H1 (cell line): ENCODE results near the gene SPAG4. TPM values are rescaled to one million over a fixed set of nuclear protein-coding genes. Genes with fewer than 3 reads are reported as not detected.

Experiments
- CREB1 ChIP-seq: IDR thresholded peaks from 2 replicates; pipeline ENCODE4 v1.6.1; 2012; ENCODE audit warnings: inconsistent platforms
- HDAC2 ChIP-seq, 2 experiments: fragments of 300-600 bp in 1 of 2; sonication (generic) in 1 of 2; IDR thresholded peaks; 2 replicates each; pipeline ENCODE4 v1.6.1; 2011 to 2012; ENCODE audit warnings: low read depth in 2 of 2, low read length in 2 of 2, mild to moderate bottlenecking in 2 of 2, moderate library complexity in 2 of 2, borderline replicate concordance in 1 of 2, inconsistent platforms in 1 of 2
- polyA plus RNA-seq, 7 experiments: library from polyadenylated mRNA; depleted of rRNA in 3 of 7; stranded (reverse) in 5 of 7; unstranded in 2 of 7; fragments of >200 nt in 5 of 7; fragments of 200-250 nt in 2 of 7; gene quantifications; 1 replicate in 5 of 7; 2 replicates in 1 of 7; 4 replicates in 1 of 7; pipeline versions ENCODE4 v1.2.1 to v1.2.3, GENCODE V29; 2011 to 2013; ENCODE audit warnings: missing spikeins in 2 of 7, mixed read lengths in 2 of 7
- total RNA-seq: library from RNA; stranded (reverse); fragmentation: NEBNext Ultra II Directional; extraction: Animal tissue kit (Norgen Biotek cat#: 25700); gene quantifications from 2 replicates; pipeline ENCODE4 v1.2.1, GENCODE V29; 2021

The SPAG4 gene
- total and polyA plus RNA-seq, 2 of the 8 experiments (the other 6 are each of a cell fraction or from before 2014, with no cell fraction given), result 2.4 to 6.0 TPM

DNA sequence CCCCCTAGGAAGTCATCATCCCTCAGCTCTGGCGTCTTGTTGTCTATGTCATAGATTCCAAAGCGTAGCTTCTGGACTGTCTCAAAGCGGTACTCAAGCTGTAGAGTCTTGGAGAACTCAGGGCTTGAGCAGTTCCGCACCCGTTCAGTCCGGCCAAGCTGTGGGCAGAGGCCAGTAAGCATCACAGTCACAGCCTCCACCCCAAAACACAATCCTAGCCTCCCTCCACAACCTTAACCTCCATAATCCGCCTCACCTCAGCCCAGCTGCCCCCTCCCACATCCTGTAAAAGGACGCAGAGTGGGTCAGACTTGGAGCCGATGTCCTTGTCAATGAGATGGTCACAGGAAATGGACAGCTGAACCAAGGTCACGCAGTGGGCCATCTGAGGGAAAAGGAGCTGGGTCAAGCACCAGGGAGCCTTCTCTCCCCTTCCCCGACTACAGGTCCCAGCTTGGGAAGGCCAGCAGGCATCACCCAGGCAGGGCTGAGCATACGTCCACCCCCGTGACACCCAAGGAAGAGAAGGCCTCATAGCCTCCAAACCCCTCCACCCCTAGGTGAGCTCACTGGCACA lies 17.0 kb downstream of the SPAG4 start (continued):
- no peak for TF ChIP-seq HDAC2 (IDR thresholded peaks at IDR 0.05; ENCODE audit: borderline replicate concordance in 1 of 2, low read depth in 2 of 2, low read length in 2 of 2)
- no peak for TF ChIP-seq CREB1
